Type B pancreatic cell (in vitro differentiated cells): ENCODE data around the gene IYD. TPM values are rescaled to one million over a fixed set of nuclear protein-coding genes. Genes with fewer than 3 reads are reported as not detected.

ENCODE experiments used
- DNase-seq: peaks from one replicate; pipeline ENCODE4 v3.0.0; 2021; ENCODE audit warnings: mixed read lengths; ENCODE audit not compliant: unreplicated experiment; ENCODE audit errors: extremely low spot score
- H3K27ac Mint-ChIP-seq: 2 replicates; pipeline ENCODE4 v1.8.0; 2021; ENCODE audit warnings: mild to moderate bottlenecking, mixed read lengths
- H3K27me3 Mint-ChIP-seq: 2 replicates; pipeline ENCODE4 v1.8.0; 2021; ENCODE audit warnings: mixed read lengths
- H3K36me3 Mint-ChIP-seq: 2 replicates; pipeline ENCODE4 v1.8.0; 2021; ENCODE audit warnings: mixed read lengths
- H3K4me1 Mint-ChIP-seq: one replicate; pipeline ENCODE4 v1.8.0; 2021; ENCODE audit warnings: mixed read lengths; ENCODE audit not compliant: unreplicated experiment
- H3K4me3 Mint-ChIP-seq: 2 replicates; pipeline ENCODE4 v1.8.0; 2021; ENCODE audit warnings: mild to moderate bottlenecking, mixed read lengths
- H3K9me3 Mint-ChIP-seq: 2 replicates; pipeline ENCODE4 v1.8.0; 2021; ENCODE audit warnings: mixed read lengths
- total RNA-seq: library from RNA; stranded (reverse); gene quantifications from 2 replicates; pipeline ENCODE4 v1.2.1, GENCODE V29; 2021; ENCODE audit warnings: low replicate concordance
- TF ChIP-seq, protein P1 (sequence below): fragments of 200-600 bp; sonication (generic); conservative IDR thresholded peaks from 2 replicates; pipeline ENCODE4 v1.5.0; 2021; ENCODE audit warnings: antibody characterized with exemption, mild to moderate bottlenecking

Gene IYD
- total RNA-seq, 1 donor from 2014 or later = 0.24 TPM

DNA sequence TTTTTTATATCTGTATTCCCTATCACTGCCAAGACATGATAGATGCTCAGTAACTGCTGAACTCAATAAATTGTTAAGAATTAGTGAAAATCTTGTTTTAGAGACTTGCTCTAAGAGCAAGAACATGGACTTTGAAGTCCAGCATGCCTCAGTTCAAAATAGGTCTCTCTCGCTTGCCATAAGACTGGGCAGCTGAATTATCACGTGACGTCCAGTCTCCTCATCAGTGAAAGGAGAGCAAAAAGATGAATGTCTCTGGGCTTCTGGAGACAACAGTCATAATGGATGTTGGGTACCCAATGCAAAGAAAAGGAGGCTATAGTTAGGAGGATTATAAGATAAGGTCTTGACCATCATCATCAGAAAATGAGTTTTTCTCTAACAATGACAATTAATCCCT lies 82.1 kb downstream of the IYD start:
- no peak for DNase-seq
- Mint-ChIP-seq H3K27me3 (no peaks in the 10 kb centered on the region), H3K4me1 (peaks cover 26% of the 10 kb centered on the region), H3K9me3 (no peaks in the 10 kb centered on the region), H3K36me3 (no peaks in the 10 kb centered on the region), H3K27ac (no peak overlapping the region), H3K4me3 (no peak overlapping the region)
- TF ChIP-seq, protein P1, sequence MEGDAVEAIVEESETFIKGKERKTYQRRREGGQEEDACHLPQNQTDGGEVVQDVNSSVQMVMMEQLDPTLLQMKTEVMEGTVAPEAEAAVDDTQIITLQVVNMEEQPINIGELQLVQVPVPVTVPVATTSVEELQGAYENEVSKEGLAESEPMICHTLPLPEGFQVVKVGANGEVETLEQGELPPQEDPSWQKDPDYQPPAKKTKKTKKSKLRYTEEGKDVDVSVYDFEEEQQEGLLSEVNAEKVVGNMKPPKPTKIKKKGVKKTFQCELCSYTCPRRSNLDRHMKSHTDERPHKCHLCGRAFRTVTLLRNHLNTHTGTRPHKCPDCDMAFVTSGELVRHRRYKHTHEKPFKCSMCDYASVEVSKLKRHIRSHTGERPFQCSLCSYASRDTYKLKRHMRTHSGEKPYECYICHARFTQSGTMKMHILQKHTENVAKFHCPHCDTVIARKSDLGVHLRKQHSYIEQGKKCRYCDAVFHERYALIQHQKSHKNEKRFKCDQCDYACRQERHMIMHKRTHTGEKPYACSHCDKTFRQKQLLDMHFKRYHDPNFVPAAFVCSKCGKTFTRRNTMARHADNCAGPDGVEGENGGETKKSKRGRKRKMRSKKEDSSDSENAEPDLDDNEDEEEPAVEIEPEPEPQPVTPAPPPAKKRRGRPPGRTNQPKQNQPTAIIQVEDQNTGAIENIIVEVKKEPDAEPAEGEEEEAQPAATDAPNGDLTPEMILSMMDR = no peak

GRCh38 chr6:150451807-150452427 lies 83.1 kb downstream of the IYD start:
- Mint-ChIP-seq H3K9me3 (no peaks in the 10 kb centered on the region), H3K36me3 (no peaks in the 10 kb centered on the region), H3K27me3 (no peaks in the 10 kb centered on the region), H3K4me1 (peaks cover 29% of the 10 kb centered on the region), H3K27ac (no peak overlapping the region), H3K4me3 (no peak overlapping the region)
- DNase-seq = no peak
- TF ChIP-seq, protein P1 = no peak

DNA sequence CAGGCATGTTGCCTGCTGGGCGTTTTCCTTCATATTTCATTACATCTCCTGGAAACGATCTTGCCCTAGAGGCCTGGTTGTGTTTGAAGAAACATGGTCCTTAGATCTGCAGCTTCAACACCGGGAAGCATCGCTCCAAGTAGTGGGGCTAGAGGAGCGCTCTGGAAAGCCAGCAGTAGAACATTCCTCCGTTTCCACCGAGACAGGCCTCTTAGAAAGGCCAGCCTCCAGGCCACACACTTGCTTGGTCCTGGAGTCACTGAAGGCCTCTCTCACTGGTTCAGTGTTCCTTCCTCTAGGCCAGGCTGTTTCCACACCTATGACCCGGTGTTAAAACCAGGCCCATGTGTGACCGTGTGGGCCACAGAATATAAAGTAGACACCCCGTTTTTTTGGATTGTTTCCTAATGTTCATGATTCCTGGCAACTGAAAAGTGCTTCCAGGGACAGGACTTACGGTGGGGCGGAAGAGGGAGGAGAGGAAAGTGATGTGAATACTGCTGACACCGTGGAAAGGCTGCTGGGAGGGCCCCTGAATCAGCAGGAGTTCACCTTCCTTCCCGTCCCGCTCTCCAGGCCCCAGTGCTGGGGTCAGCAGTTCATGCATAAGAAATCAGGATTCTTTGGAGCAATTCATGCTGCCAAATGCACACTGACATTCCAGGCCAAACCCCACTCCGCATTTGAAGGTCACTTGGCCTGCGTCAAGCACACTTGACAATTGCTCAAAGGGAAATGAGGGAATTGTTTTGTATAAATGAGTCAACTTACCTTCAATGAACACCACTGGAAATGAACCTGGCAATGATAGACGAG lies 83.8 kb downstream of the IYD start:
- TF ChIP-seq, protein P1 = no peak
- H3K36me3 Mint-ChIP-seq = no peaks in the 10 kb centered on the region
- DNase-seq = no peak
- peaks cover 29% of the 10 kb centered on the region for H3K4me1 Mint-ChIP-seq
- peak overlapping the region; percentile 36 for H3K27ac Mint-ChIP-seq
- no peaks in the 10 kb centered on the region for H3K27me3 Mint-ChIP-seq
- no peak overlapping the region for H3K4me3 Mint-ChIP-seq
- H3K9me3 Mint-ChIP-seq = no peaks in the 10 kb centered on the region

DNA sequence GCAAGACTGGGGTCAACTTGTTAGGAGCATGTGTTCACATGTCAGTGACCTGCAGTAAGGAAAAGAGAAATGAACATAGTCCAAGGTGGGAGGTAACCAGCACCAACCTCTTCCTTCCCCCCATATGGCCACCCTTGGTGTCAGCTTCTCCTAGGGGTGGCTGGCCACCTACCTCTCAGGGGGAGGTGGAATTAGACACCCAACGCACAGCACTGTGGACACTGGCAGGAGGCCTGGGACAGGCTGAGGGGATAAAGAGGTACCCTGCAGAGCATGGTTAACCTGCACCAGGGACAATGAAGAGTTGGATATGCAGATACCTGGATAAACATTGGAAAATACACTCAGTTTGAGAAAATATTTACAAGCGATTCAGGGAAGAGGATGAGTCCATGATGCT lies 84.5 kb downstream of the IYD start:
- no peaks in the 10 kb centered on the region for H3K36me3 Mint-ChIP-seq
- DNase-seq = no peak
- H3K27ac Mint-ChIP-seq = peak overlapping the region; percentile 36
- no peaks in the 10 kb centered on the region for H3K9me3 Mint-ChIP-seq
- peaks cover 29% of the 10 kb centered on the region for H3K4me1 Mint-ChIP-seq
- H3K27me3 Mint-ChIP-seq = no peaks in the 10 kb centered on the region
- H3K4me3 Mint-ChIP-seq = no peak overlapping the region
- TF ChIP-seq, protein P1 = no peak

Other genes starting within 250 kb of the IYD start
- gene PPP1R14C, start 226.0 kb upstream of the IYD start, total RNA-seq = 12.6 and 19.2 TPM in 2 replicates
- gene PLEKHG1, start 230.9 kb downstream of the IYD start, total RNA-seq = 48.7 and 58.2 TPM in 2 replicates